HepG2 (cell line): ENCODE measurements around the gene CEMP1. TPM values are rescaled to one million over a fixed set of nuclear protein-coding genes. Genes with fewer than 3 reads are reported as not detected.

ENCODE experiments used
- ARID2 ChIP-seq: sonication (generic); formaldehyde crosslinking; IDR thresholded peaks from 2 replicates; pipeline ENCODE4 v1.8.1; 2022; ENCODE audit warnings: mild to moderate bottlenecking, missing genetic modification reagents, borderline replicate concordance
- CAMTA2 ChIP-seq: sonication (generic); formaldehyde crosslinking; IDR thresholded peaks from 2 replicates; pipeline ENCODE4 v1.4.0; 2020; ENCODE audit warnings: mild to moderate bottlenecking, missing genetic modification reagents, borderline replicate concordance
- CHD4 ChIP-seq: fragments of 200-600 bp; sonication (generic); IDR thresholded peaks from 2 replicates; pipeline ENCODE4 v1.7.0; 2017; ENCODE audit warnings: mild to moderate bottlenecking, low read length, borderline replicate concordance
- GPN1 ChIP-seq: sonication (generic); formaldehyde crosslinking; IDR thresholded peaks from 2 replicates; pipeline ENCODE4 v1.5.1; 2020; ENCODE audit warnings: missing genetic modification reagents, borderline replicate concordance
- HNF1A ChIP-seq, 2 experiments: sonication (generic) in 1 of 2; formaldehyde crosslinking in 1 of 2; IDR thresholded peaks; 2 replicates each; pipeline versions ENCODE4 v1.4.0 to v1.6.1; 2016 to 2020; ENCODE audit warnings: borderline replicate concordance in 1 of 2, low read depth in 1 of 2, mild to moderate bottlenecking in 1 of 2, missing genetic modification reagents in 1 of 2
- HNF4A ChIP-seq: sonication (generic); formaldehyde crosslinking; IDR thresholded peaks from 2 replicates; pipeline ENCODE4 v1.4.0; 2020; ENCODE audit warnings: missing genetic modification reagents
- HOXA7 ChIP-seq: sonication (generic); formaldehyde crosslinking; IDR thresholded peaks from 2 replicates; pipeline ENCODE4 v1.8.1; 2022; ENCODE audit warnings: mild to moderate bottlenecking, missing genetic modification reagents, moderate library complexity
- KAT2B ChIP-seq: fragments of 150-350 bp; IDR thresholded peaks from 2 replicates; pipeline ENCODE4 v1.6.1; 2014; ENCODE audit warnings: low read depth, low read length, borderline replicate concordance
- KLF6 ChIP-seq: IDR thresholded peaks from 2 replicates; pipeline ENCODE4 v1.8.0; 2016; ENCODE audit warnings: missing biosample characterization, missing genetic modification reagents
- MATR3 ChIP-seq: sonication (generic); formaldehyde crosslinking; IDR thresholded peaks from 2 replicates; pipeline ENCODE4 v1.4.0; 2020; ENCODE audit warnings: missing genetic modification reagents
- MEIS1 ChIP-seq: sonication (generic); formaldehyde crosslinking; IDR thresholded peaks from 2 replicates; pipeline ENCODE4 v1.9.0; 2021; ENCODE audit warnings: mild to moderate bottlenecking, missing genetic modification reagents, moderate library complexity, borderline replicate concordance
- PATZ1 ChIP-seq: sonication (generic); formaldehyde crosslinking; IDR thresholded peaks from 2 replicates; pipeline ENCODE4 v1.4.0; 2020; ENCODE audit warnings: missing genetic modification reagents
- POLR2A ChIP-seq, 2 experiments: IDR thresholded peaks; 2 replicates each; pipeline ENCODE4 v1.6.1; 2011; ENCODE audit warnings: low read depth in 2 of 2, low read length in 2 of 2, mild to moderate bottlenecking in 1 of 2, moderate library complexity in 1 of 2; ENCODE audit not compliant: insufficient read depth in 1 of 2
- RARG ChIP-seq: sonication (generic); formaldehyde crosslinking; IDR thresholded peaks from 2 replicates; pipeline ENCODE4 v1.4.0; 2020; ENCODE audit warnings: low read depth, mild to moderate bottlenecking, missing genetic modification reagents
- SCMH1 ChIP-seq: sonication (generic); formaldehyde crosslinking; IDR thresholded peaks from 2 replicates; pipeline ENCODE4 v1.9.0; 2021; ENCODE audit warnings: missing genetic modification reagents, mild to moderate bottlenecking, borderline replicate concordance
- SP1 ChIP-seq, 2 experiments: fragments of 450-650 bp in 1 of 2; sonication (generic) in 1 of 2; formaldehyde crosslinking in 1 of 2; IDR thresholded peaks; 2 replicates each; pipeline versions ENCODE4 v1.4.0 to v1.6.1; 2016 to 2020; ENCODE audit warnings: missing genetic modification reagents in 1 of 2
- SRY ChIP-seq: sonication (generic); formaldehyde crosslinking; IDR thresholded peaks from 2 replicates; pipeline ENCODE4 v1.8.0; 2022; ENCODE audit warnings: mild to moderate bottlenecking, missing genetic modification reagents
- THRA ChIP-seq: sonication (generic); formaldehyde crosslinking; IDR thresholded peaks from 2 replicates; pipeline ENCODE4 v1.4.0; 2020; ENCODE audit warnings: missing genetic modification reagents, borderline replicate concordance
- ZNF337 ChIP-seq: sonication (generic); formaldehyde crosslinking; IDR thresholded peaks from 2 replicates; pipeline ENCODE4 v1.5.1; 2020; ENCODE audit warnings: missing genetic modification reagents, low read depth, mild to moderate bottlenecking, borderline replicate concordance
- ZNF547 ChIP-seq: sonication (generic); formaldehyde crosslinking; IDR thresholded peaks from 2 replicates; pipeline ENCODE4 v1.5.1; 2020; ENCODE audit warnings: mild to moderate bottlenecking, missing genetic modification reagents
- polyA plus RNA-seq, 8 experiments: library from polyadenylated mRNA; depleted of rRNA in 3 of 8; stranded (reverse) in 7 of 8; unstranded in 1 of 8; fragments of >200 nt; fragmentation: Illumina TruSeq in 4 of 8; extraction: Trizol in 4 of 8; gene quantifications; 2 replicates each; pipeline versions ENCODE4 v1.2.1 to v1.2.3, GENCODE V29; 2011 to 2016; ENCODE audit warnings: low read depth in 4 of 8, missing spikeins in 1 of 8, mixed read lengths in 1 of 8; ENCODE audit not compliant: insufficient read depth in 1 of 8
- total RNA-seq, 5 experiments: library from RNA; depleted of rRNA; stranded (reverse); fragments of >200 nt; fragmentation: Illumina TruSeq; extraction: Trizol; gene quantifications; 2 replicates each; pipeline ENCODE4 v1.2.3, GENCODE V29; 2016; ENCODE audit warnings: low read depth in 1 of 5
- TF ChIP-seq, protein P1 (sequence below): sonication (generic); formaldehyde crosslinking; IDR thresholded peaks from 2 replicates; pipeline ENCODE4 v1.5.0; 2020; ENCODE audit warnings: missing genetic modification reagents

CEMP1 gene
- total and polyA plus RNA-seq, 2 of the 13 experiments (the other 11 are each of a cell fraction or from before 2014, with no cell fraction given) = not detected

DNA sequence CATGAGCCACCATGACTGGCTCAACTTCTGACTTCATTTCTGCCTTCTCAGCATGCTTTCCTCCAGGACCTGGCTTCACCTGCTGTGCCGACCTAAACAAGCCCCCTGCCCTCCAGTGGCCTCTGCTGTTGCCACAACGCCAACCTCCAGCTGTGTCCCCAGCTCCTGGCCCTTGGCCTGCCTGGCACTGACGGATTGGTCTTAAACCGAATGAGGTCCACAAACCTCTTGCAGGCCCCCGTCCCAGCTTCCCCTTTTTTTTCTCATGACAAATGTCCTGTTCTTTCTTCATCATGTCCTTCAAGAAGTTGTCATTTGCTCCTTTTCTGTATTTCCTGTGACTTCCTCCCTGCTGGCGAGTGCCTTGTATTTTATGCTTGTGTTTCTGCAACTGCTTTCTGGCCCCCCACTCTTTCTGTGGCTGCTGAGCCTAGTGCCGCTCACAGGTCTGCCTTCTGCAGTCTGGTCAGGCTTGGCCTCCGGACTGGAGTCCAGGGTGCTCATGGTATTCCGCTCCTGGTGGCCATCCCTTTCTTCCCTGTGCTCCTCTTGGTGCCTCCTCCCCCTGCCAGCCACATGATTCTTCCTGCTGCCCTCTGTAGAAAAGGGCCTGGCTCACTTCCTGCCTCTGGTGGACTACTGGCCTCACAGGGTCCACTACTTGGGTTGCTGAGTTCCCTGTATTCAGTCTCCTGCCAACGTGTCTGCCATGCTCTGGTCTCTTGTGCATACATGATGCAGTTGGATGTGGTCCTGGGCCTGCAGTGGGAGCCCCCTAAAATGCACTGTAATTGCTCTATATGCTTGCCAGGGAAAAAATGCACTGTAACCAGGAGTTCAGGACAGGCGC lies 14.6 kb downstream of the CEMP1 start (continued):
- TF ChIP-seq, protein P1, sequence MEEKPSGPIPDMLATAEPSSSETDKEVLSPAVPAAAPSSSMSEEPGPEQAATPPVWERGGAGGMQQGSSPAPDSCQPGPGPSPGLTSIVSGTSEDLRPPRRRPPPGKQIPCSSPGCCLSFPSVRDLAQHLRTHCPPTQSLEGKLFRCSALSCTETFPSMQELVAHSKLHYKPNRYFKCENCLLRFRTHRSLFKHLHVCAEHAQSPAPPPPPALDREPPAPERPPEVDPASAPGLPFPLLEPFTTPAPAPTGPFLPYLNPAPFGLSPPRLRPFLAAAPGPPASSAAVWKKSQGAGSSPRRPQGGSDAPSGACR (CRISPR knock-in tag) = 0 out of 2 replicates have a peak, but pooled peaks have one; percentile 41
- TF ChIP-seq SP1 (IDR thresholded peaks at IDR 0.05) = no peak
- no peak for TF ChIP-seq SP1 (CRISPR knock-in tag; IDR thresholded peaks at IDR 0.05)
- no peak for TF ChIP-seq GPN1 (CRISPR knock-in tag)
- no peak for TF ChIP-seq ARID2 (CRISPR knock-in tag)
- no peak for TF ChIP-seq KLF6 (CRISPR knock-in tag)
- TF ChIP-seq PATZ1 = no peak
- TF ChIP-seq MEIS1 (CRISPR knock-in tag) = no peak
- 0 out of 4 replicates have a peak, but pooled peaks of 1 of the 2 experiments have one; percentile 17 for TF ChIP-seq POLR2A (IDR thresholded peaks at IDR 0.05; ENCODE audit: insufficient read depth in 1 of 2, low read depth in 2 of 2, low read length in 2 of 2)
- no peak for TF ChIP-seq SCMH1 (CRISPR knock-in tag)
- TF ChIP-seq CHD4 = no peak
- TF ChIP-seq SRY (CRISPR knock-in tag) = no peak
- no peak for TF ChIP-seq HOXA7
- no peak for TF ChIP-seq CAMTA2 (CRISPR knock-in tag)
- TF ChIP-seq KAT2B = no peak
- TF ChIP-seq HNF4A (CRISPR knock-in tag) = peak; percentile 50
- TF ChIP-seq RARG (CRISPR knock-in tag) = no peak
- TF ChIP-seq ZNF547 = no peak
- TF ChIP-seq HNF1A (IDR thresholded peaks at IDR 0.05; ENCODE audit: low read depth) = no peak
- no peak for TF ChIP-seq HNF1A (CRISPR knock-in tag; IDR thresholded peaks at IDR 0.05; ENCODE audit: borderline replicate concordance)
- TF ChIP-seq THRA (CRISPR knock-in tag) = no peak
- TF ChIP-seq ZNF337 (CRISPR knock-in tag) = no peak
- no peak for TF ChIP-seq MATR3 (CRISPR knock-in tag)
